ENCODE results near the gene TEX22.

Gene TEX22

GRCh38 chr14:105456736-105457617, 58.6 kb downstream of the TEX22 start:
- no peak for DNase-seq (ENCODE audit: low spot score)

DNA sequence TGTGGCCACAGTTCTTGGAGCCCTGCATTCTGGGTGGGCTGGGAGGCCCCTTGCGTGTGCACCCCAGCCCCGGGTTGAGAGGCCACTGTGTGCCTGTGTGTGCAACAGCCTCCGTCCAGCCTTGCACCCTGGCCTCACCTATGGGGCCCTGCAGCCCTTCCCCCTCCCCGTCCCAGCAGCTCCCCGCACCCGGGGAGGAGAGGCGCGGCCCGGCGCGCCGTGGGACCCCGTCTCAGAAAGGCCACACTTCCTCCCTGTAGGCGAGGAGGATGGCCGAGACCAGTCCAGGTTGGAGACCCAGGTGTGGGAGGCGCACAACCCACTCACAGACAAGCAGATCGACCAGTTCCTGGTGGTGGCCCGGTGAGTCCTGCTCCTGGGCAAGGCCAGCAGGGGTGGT, 59.7 kb downstream of the TEX22 start:
- no peak for DNase-seq (ENCODE audit: low spot score)

DNA sequence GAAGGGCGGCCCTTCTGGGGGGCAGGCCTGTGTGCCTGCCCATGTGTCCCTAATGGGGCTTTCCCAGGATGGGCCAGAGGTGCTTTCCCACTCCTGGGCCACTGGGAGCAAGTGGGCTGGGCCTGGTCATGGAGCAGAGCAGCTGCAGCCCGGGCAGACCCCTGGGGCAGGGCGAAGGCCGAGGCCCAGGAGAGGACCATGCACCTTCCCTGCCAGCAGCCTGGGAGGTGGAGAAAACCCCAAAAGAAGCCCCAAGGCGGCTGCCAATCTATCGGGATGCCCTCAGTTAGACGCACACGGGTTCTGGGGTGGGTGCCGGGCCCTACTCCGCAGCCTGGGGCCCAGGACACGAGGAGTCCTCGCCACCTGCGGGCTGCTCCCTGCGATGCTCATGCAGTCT, 60.2 kb downstream of the TEX22 start:
- DNase-seq (ENCODE audit: low spot score), result no peak

GRCh38 chr14:105460116-105460515, 61.8 kb downstream of the TEX22 start:
- DNase-seq (ENCODE audit: low spot score), result no peak

DNA sequence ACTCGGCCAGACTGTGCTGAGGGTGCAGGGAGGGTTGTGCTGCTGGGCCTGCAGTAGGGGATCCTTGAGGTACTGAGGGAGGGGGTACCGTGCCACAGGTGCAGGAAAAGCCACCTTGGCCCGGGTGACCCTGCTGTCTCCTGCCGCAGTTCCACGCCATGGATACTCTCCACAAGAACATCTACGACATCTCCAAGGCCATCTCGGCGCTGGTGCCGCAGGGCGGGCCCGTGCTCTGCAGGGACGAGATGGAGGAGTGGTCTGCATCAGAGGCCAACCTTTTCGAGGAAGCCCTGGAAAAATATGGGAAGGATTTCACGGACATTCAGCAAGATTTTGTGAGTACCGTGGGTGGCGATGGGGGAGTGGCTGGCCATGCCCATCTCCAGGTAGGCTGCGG, 62.3 kb downstream of the TEX22 start:
- no peak for DNase-seq (ENCODE audit: low spot score)

GRCh38 chr14:105461903-105462302, 63.6 kb downstream of the TEX22 start:
- no peak for DNase-seq (ENCODE audit: low spot score)

Data from HuH-7.5 (cell line).